HG02884 (cell line): ENCODE results near the gene PEX13.
"Not testable (repeated sequence)": the region's sequence is repeated elsewhere in the genome, so short reads cannot be mapped to it uniquely, and the experiment has no call there.

Experiments
- ATAC-seq: cut with Tn5 transposase; IDR thresholded peaks from one replicate; pipeline ENCODE4 v1.9.1; 2021; ENCODE audit warnings: mild to moderate bottlenecking, moderate library complexity; ENCODE audit not compliant: unreplicated experiment

The PEX13 gene

DNA sequence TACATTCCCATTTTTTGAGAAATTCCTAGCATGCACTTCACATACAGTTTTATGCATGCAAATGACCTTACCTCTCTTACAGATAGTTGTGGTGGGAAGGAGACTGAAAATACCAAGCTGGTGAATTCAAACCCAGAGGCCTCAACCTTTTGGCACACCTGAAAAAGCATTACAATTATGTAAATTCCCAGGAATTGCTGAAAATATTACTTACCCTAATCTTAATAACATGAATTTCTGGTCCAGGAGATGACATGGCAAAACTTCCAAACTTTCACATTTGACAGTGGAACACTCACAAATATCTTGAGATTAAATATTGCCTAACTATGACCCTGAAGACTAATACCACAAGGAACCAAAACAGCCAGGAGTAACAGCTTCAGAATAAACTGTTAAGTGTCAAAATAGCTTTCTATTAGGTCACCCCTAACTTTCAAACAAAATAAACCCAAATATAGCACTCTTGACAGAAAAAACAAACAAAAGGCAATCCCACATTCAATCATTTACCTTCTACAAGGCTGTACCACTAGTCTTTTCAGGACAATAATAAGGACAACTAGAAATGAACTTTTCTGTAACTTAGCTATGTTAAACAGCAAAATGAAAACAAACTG is 10.9 kb upstream of the PEX13 start:
- no peak for ATAC-seq

DNA sequence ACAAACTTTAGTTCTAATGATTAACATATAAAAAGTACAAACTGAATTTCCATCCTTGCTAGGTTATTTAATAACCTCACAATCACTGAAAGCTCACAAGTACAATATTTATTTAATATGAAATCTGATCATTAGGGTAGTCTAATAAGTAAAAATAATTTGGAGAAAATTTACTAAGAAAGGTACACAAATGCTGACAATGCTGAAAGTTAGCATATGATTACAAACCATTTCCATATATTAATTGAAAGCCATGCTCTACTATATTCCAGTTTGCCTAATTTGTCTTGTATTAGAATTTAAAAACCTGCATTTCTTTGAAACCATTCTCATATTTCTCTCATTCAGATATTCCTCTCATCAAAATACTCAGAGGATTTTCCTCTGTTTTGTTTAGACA is 8.2 kb upstream of the PEX13 start:
- no peak for ATAC-seq

DNA sequence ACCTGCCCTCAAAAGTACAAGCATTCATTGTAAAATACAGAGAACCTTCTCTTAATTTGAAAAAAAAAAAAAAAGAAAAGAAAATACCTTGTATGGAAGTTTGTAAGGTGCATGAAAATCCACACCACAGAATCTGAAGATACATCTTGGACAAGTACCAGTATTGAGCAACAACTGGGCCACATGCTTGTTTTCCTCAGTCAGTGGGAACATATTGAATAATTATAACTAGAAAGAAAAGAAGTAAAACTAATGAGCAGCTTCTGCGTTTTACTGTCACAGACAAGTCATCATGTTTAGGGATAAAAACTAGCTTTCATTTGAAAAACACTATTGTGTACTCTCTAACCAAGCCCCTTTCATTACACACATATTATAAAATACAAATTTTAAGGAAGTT is 5.8 kb upstream of the PEX13 start:
- ATAC-seq, result no peak

DNA sequence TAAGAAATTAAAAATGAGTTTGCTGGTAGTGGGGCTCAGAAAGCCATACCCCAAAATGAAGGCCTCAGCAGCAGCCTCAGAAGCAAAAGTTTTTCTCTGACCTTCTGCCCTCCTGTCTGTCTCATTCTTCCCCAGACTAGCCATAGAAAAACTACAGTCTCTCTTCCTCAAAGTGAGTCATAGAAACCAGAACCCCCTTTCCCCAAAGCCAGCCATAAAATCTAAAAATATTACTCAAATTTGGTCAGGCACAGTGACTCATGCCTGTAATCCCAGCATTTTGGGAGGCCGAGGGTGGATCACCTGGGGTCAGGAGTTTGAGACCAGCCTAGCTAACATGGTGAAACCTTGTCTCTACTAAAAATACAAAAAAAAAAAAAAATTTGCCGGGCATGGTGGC is 5.2 kb upstream of the PEX13 start:
- ATAC-seq, result not testable (repeated sequence)

DNA sequence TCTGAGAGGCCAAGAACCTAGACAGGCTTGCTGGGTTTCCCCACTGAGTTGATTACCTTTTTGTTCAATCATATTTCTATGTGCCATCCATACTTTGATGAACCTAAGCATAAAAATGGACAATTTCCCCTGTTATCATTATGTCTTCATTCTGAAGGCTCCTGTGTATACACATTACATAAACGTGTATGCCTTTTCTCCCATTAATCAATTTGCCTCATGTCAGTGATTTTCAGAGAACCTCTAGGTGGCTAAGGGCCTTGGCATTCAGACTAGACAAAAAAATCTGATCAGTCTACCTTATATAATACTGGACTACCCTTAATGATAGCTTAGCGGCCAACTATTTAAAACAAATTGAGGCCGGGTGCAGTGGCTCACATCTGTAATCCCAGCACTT is 4.1 kb upstream of the PEX13 start:
- no peak for ATAC-seq

DNA sequence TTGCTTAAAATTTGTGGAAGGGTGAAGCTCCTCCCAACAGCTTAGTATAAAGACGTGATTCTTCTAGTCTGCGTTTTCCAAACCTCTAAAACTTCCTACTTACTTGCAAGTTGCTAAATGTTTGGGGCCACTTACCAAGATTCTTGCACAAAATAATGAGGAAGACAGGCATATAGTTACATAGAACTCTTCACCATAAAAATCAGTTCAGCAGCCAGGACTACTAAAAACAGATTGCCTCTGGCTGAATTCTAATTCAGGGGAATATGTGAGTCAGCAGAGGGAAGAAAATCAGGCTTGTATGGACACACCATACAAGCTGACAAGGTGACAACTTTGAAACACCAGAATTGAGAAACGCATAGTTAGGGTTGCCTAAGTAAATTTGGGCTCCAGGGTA is 2.8 kb upstream of the PEX13 start:
- no peak for ATAC-seq

DNA sequence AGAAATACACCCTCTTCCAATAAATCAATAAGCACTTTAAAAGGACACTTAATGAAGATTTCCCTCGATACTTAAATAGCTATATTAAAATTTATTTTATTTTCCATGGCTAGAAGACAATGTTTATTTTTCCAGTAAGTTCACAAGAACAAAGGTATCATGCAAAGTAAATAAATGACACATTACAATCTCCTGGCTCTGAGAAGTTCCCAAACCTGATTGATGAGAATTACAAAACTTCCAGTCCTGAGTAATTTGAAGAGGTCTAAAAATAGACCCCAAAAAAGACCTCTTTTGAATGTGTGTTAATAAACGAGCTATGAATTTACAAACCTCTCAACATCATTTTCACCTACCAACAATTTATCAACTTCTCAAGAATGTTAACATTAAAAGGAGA is 1.5 kb upstream of the PEX13 start:
- no peak for ATAC-seq

DNA sequence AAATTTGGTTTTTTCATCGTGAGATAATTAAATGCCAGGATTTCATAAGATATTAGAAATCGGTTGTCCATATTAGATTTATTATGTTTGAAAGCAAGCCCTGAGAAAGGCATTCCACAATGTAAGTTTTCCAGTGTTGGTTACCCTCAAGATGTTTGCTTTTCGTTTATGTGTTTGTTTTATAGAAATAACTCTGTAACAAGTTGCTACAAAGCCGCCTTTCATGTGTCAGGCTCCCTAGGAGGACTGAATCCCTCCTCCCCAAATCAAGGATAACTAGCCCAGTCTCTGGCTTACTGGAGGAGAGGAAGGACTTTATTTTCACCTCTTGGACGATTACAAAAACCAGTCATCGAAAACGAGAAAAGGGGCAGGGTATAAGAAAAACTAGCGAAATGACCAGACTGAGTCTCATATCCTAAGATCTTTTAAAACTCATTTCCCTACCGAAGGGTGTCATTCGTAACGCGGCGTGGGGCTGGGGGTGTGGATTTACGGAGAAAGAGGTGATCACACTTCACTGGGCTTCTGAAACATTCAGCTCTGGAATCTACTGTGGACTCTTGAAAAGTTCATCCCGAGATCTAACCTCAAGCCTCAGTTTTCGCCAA is 1.0 kb upstream of the PEX13 start:
- peak; percentile 19 for ATAC-seq

DNA sequence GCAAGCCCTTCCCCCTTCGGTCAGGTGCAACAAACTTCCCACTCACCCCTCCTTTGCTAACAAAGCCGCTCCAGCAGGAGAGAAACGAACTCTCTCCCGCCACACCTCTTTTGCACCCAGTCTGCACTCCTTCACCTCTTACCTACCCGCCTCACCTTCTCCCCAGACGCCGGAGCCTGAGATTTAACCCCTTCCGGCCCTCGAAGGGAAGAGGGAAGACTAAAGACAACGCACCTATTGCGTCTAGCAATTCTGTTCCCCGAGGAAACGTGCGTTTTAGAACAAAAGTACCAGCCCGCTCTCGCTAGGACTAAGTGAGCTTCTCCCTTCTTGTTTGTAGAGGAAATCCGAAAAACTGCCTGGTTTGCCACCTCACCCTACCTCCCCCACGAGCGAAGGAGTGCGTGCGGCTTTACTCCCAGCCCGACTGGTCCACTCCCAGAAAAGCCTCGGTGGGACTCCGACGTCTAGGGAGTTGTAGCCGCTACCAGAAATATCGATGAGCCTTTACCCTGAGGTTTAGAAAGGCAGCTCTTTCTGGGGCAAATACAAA is 441 bp upstream of the PEX13 start:
- ATAC-seq, result peak; percentile 48

DNA sequence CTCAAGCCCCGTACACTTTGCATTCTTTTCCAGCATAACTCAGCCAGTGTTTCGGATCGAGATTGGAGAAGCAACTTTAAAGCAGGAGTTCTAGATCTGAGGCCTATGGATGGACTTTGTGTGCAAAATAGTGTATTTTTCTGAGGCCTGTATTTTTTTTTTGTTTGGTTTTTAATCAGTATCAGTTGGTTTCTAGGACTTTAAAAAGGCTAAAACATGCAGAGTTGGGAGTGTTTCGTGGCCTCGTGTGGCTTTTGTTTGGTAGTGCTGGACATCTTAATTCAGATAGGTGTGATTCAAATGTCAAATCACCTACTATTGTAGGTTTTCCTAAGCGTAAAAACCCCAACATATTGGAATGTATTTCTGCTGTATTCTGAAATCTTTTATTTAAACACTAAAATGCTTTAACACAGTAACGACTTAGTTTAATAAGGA is 817 bp downstream of the PEX13 start:
- no peak for ATAC-seq

DNA sequence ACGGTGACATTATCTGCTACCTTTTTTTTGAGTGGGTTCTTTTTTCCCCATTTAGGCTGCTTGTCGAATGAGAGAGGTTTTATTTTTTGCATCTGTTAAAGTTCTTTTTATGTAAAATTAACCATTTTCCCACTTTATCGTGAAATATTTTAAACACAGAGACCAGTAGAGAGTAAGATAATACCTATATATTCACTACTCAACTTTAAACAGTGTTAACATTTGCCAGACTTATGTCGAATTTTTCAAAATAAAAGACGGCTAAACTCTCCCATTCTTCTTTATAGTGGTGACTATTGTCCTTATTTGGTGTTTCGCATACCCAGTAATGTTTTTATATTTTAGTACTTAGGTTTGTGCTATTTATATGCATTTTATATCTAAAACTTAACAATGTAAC is 1.3 kb downstream of the PEX13 start:
- no peak for ATAC-seq

DNA sequence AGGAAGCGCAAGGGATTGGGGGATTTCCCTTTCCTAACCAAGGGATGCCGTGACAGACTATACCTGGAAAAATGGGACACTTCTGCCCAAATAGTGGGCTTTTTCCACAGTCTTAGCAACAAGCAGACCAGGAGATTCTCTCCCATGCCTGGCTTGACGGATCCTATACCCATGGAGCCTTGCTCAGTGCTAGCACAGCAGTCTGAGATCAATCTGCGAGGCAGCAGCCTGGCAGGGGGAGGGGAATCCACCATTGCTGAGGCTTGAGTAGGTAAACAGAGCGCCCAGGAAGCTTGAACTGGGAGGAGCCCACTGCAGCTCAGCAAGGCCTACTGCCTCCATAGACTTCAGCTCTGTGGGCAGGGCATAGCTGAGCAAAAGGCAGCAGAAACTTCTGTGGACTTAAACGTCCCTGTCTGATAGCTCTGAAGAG is 3.7 kb downstream of the PEX13 start:
- no peak for ATAC-seq

DNA sequence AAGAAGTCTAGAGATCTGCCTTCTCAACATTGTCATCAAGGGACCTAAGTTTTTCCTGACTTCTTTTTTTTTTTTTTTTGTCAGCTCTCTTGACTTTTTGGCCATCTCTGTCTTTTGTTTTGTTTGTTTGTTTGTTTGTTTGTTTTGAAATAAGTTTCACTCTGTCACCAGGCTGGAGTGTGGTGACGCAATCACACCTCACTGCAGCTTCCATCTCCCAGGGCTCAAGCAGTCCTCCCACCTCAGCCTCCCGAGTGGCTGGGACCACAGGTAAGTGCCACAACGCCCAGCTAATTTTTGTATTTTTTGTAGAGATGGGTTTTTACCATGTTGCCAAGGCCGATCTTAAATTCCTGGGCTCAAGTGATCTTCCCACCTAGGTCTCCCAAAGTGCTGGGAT is 6.2 kb downstream of the PEX13 start:
- no peak for ATAC-seq

DNA sequence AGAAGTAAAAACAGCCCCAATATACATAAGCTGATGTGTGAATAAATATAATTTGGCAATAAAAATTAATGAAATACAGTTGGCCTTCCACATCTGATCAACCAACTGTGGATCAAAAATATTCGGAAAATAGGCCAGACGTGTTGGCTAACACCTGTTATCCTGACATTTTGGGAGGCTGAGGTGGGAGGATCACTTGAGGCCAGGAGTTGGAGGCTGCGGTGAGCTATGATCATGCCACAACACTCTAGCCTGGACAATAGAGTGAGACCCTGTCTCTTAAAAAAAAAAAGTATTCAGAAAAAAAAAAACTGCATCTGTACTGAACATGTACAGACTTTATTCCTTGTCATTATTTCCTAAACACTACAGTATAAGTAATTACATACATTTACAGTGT is 12.0 kb downstream of the PEX13 start:
- no peak for ATAC-seq

DNA sequence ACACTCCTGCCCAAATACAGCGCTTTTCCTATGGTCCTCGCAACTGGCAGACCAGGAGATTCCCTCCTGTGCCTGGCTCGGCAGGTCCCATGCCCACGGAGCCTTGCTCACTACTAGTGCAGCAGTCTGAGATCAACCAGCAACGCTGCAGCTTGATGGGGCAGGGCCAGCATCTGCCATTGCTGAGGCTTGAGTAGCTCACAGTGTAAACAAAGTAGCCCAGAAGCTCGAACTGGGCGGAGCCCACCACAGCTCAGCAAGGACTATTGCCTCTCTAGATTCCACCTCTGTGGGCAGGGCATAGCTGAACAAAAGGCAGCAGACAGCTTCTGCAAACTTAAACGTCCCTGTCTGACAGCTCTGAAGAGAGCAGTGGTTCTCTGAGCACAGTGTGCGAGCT is 17.1 kb downstream of the PEX13 start:
- not testable (repeated sequence) for ATAC-seq

DNA sequence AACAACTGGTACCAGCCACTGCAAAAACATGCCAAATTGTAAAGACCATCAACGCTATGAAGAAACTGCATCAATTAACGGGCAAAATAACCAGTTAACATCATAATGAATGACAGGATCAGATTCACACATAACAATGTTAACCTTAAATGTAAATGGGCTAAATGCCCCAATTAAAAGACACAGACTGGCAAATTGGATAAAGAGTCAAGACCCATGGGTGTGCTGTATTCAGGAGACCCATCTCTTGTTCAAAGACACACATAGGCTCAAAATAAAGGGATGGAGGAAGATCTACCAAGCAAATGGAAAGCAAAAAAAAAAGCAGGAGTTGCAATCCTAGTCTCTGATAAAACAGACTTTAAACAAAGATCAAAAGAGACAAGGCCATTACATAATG is 19.1 kb downstream of the PEX13 start:
- ATAC-seq, result not testable (repeated sequence)

DNA sequence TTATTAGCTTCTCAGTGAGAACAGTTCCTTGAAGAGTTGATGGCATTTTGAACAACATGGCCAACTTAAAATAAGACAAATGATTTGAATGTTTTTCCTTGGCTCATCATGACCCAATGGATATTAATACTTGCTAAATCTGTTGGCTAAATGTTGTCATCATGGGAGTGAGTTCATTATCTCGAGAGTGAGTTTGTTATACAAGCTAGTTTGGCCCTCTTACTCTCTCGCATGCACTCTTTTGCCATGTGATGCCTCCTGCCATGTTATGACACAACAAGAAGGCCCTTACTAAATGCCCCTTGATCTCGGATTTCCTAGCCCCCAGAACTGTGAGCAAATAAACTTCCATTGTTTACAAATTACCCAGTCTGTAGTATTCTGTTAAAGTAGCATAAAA is 25.3 kb downstream of the PEX13 start:
- ATAC-seq, result no peak

DNA sequence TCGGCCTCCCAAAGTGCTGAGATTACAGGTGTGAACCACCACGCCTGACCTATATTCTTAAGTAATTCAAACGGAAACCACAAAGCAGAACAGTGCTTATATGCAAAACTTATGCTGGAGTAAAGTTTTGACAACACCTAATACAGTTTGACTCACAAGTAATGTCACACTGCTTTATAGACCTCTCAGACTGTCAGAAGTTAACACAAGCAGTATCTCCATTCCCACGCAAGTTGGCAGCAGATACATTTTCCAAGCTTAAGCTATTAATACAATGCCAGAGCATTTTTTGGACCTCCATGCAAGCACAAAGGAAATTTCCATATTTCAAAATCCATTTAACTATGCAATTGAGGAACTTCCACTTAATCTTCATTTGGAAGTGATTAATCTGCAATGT is 27.1 kb downstream of the PEX13 start:
- ATAC-seq, result no peak

DNA sequence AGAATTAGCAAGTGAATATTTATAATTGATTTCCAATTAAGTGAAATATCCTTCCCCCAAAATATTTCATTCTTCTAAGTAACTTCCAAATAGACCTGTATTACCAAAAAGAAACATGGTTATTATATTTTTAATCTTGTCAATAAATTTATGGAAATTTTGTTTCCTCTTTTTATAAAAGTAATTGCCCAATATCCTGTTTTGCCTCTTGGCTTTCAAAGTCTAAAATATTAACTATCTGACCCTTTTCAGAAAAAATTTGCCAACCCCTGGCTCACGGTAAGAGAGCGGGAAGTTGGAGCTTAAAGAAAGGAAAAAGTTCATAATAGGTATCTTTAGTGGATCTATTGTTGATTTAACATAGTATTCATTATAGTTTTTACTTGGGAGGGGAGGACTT is 27.7 kb downstream of the PEX13 start:
- ATAC-seq, result no peak

DNA sequence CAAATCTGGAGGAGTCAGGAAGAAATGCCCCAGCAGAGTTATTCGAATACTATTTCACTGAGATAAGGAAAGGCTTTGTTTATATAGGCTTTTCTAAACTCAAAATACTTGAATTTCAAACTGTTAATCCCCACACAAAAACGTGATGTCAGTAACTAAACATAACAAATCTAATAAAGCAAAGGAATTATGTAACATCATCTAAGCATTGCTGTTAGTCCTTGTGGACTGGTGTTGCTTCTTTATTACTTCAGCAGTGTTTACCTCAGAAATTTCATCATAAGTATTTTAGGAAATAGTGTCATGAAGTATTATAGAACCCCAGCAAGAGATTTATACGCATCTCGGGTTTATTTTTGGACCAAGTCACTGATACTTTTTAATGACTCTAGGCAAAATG is 28.5 kb downstream of the PEX13 start:
- ATAC-seq, result no peak

DNA sequence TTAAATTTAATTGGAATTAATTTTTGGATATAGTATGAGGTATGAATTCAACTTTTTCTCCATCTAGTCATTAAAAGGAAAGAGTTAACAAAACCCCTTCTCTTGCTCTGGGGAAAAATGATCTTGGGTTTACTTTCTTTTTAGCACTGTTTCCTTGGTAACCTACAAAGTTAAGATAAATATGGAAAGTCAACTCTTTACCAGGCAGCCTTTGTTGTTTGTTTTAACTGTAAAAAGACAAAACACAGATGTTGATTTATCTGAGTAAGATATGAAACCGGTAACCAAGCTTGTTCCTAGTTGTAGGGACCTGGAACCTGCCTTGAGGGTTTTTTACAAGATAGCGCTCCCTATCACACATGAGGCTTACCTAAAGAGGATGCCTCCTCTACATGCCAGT is 38.0 kb downstream of the PEX13 start:
- ATAC-seq, result no peak

DNA sequence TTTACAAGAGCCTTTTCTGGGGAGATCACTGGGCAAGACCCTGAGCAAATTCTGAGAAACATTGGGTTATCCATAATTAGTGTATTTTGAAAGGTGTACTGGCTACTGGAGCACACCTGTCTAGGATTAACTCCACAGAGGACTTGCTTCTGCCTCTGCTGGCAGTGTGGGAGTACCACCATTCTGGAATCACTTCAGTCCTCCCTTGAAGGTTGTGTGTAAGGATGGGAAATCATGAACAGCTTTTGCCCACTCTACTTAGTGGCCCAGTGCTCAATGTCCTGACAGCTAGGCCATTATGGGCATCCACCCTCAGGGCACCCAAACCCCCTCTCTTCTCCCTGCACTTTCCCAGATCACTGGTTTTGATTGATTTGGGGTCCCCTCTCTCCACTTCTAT is 40.0 kb downstream of the PEX13 start:
- no peak for ATAC-seq

DNA sequence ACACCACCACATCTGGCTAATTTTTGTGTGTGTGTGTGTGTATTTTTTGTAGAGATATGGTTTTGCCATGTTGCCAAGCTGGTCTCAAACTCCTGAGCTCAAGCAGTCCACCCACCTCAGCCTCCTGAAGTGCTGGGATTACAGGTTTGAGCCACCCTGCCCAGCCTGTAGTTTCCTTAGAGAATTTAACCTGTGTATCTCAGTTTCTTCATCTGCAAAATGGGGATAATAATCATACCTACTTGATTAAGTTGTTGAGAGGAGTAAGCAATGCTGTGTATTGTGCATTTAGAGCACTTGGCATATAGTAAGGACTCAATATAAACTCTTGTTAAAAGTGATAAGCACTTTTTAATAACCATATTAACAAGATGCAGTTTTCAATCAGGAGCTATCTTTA is 41.9 kb downstream of the PEX13 start:
- ATAC-seq, result no peak
